HCT116 (cell line): ENCODE data around the gene TUBGCP5. TPM values are rescaled to one million over a fixed set of nuclear protein-coding genes. Genes with fewer than 3 reads are reported as not detected.

Source experiments
- ATAC-seq: fragments of 200-7000 bp; cut with Tn5 transposase; 2 replicates; pipeline ENCODE4 v1.9.1; 2020; ENCODE audit warnings: mild to moderate bottlenecking, moderate library complexity
- BruUV-seq: library from RNA; stranded (reverse); fragments of 400-500 nt; replicated peaks from 2 replicates; lab custom pipeline; 2021; lab: Mats Ljungman, UMichigan
- CTCF ChIA-PET: fragments of 300-600 bp; sonication (Branson Sonifier 250); formaldehyde crosslinking; loops from one replicate; lab custom pipeline; 2021; ENCODE audit warnings: antibody characterized with exemption; lab: Charles Lee
- POLR2A ChIA-PET: fragments of 300-600, 350-600 bp; sonication (Branson Sonifier 250); formaldehyde crosslinking; loops from one replicate; lab custom pipeline; 2021; ENCODE audit warnings: antibody characterized with exemption; lab: Charles Lee
- RAD21 ChIA-PET, 2 experiments: fragments of 300-600 bp; sonication (Branson Sonifier 250); formaldehyde crosslinking; loops; one replicate each; lab custom pipeline; 2023; ENCODE audit warnings: low total read pairs in 2 of 2; ENCODE audit not compliant: uncharacterized antibody in 2 of 2, unreplicated experiment in 2 of 2, low non-redundant PET in 1 of 2; lab: Charles Lee
- DNase-seq: peaks from one replicate; pipeline ENCODE4 v3.0.0-alpha.2; 2010; ENCODE audit warnings: low read depth, low spot score
- H2AFZ ChIP-seq: fragments of 200-600 bp; shearing (Covaris generic), sonication (generic); 2 replicates; pipeline ENCODE4 v1.6.1; 2017; ENCODE audit warnings: low read depth, mixed run types, mixed read lengths, antibody characterized with exemption, low read length; ENCODE audit not compliant: poor library complexity, severe bottlenecking
- H3K27ac ChIP-seq: 2 replicates; pipeline ENCODE4 v1.5.1; 2012; ENCODE audit warnings: low read depth, low read length
- H3K27me3 ChIP-seq: fragments of 200-600 bp; sonication (generic); 2 replicates; pipeline ENCODE4 v1.6.1; 2016; ENCODE audit warnings: mixed run types, low read length, mixed read lengths; ENCODE audit not compliant: insufficient read depth
- H3K36me3 ChIP-seq, 2 experiments: fragments of 200-500 bp in 1 of 2; fragments of 200-600 bp in 1 of 2; sonication (Bioruptor generic) in 1 of 2; sonication (generic) in 1 of 2; 2 replicates each; pipeline versions ENCODE4 v1.5.1 to v1.6.1; 2014 to 2016; ENCODE audit warnings: low read length in 2 of 2, inconsistent platforms in 1 of 2, mixed read lengths in 1 of 2, mixed run types in 1 of 2; ENCODE audit not compliant: insufficient read depth in 2 of 2, control insufficient read depth in 1 of 2
- H3K4me1 ChIP-seq, 2 experiments: fragments of 200-600 bp in 1 of 2; sonication (generic) in 1 of 2; 2 replicates each; pipeline versions ENCODE4 v1.5.1 to v1.6.1; 2012 to 2017; ENCODE audit warnings: low read length in 2 of 2, inconsistent platforms in 1 of 2, mild to moderate bottlenecking in 1 of 2, mixed read lengths in 1 of 2, mixed run types in 1 of 2, moderate library complexity in 1 of 2; ENCODE audit not compliant: insufficient read depth in 2 of 2, control insufficient read depth in 1 of 2
- H3K4me2 ChIP-seq: fragments of 200-600 bp; sonication (generic); 2 replicates; pipeline ENCODE4 v1.6.1; 2017; ENCODE audit warnings: mixed run types, low read length, mixed read lengths
- H3K4me3 ChIP-seq, 2 experiments: fragments of 200-600 bp in 1 of 2; sonication (generic) in 1 of 2; replicated peaks in 1 of 2; 2 replicates each; pipeline ENCODE4 v1.5.1; 2011 to 2016; ENCODE audit warnings: low read length in 2 of 2, control low read depth in 1 of 2, low read depth in 1 of 2, mild to moderate bottlenecking in 1 of 2, mixed read lengths in 1 of 2, mixed run types in 1 of 2
- H3K79me2 ChIP-seq: fragments of 200-600 bp; sonication (generic); 2 replicates; pipeline ENCODE4 v1.6.1; 2017; ENCODE audit warnings: mild to moderate bottlenecking, mixed run types, low read length, moderate library complexity, mixed read lengths; ENCODE audit not compliant: insufficient read depth
- H3K9ac ChIP-seq: fragments of 200-600 bp; sonication (generic); 2 replicates; pipeline ENCODE4 v1.6.1; 2016; ENCODE audit warnings: low read length, mixed read lengths
- H3K9me2 ChIP-seq: fragments of 200-600 bp; sonication (generic), shearing (Covaris generic); 2 replicates; pipeline ENCODE4 v1.6.1; 2017; ENCODE audit warnings: mixed run types, mild to moderate bottlenecking, moderate library complexity; ENCODE audit not compliant: insufficient read depth
- H3K9me3 ChIP-seq, 2 experiments: fragments of 200-500 bp in 1 of 2; fragments of 200-600 bp in 1 of 2; sonication (Bioruptor generic) in 1 of 2; sonication (generic) in 1 of 2; 2 replicates each; pipeline ENCODE4 v1.6.1; 2014 to 2017; ENCODE audit warnings: low read length in 2 of 2, mixed read lengths in 2 of 2, inconsistent platforms in 1 of 2, low read depth in 1 of 2, mild to moderate bottlenecking in 1 of 2, mixed run types in 1 of 2, moderate library complexity in 1 of 2; ENCODE audit not compliant: control insufficient read depth in 1 of 2, insufficient read depth in 1 of 2
- H4K20me1 ChIP-seq: fragments of 200-600 bp; sonication (generic), shearing (Covaris generic); 2 replicates; pipeline ENCODE4 v1.6.1; 2017; ENCODE audit warnings: mixed run types, mild to moderate bottlenecking, moderate library complexity; ENCODE audit not compliant: insufficient read depth
- ATF3 ChIP-seq: IDR thresholded peaks from 2 replicates; pipeline ENCODE4 v1.6.1; 2012
- SIN3A ChIP-seq: IDR thresholded peaks from 2 replicates; pipeline ENCODE4 v1.6.1; 2012; ENCODE audit warnings: low read depth
- intact Hi-C: fragments of 100-400 bp; cut with micrococcal nuclease; formaldehyde crosslinking; loops from 2 replicates; pipeline ENCODE4 v1.10.0; 2022
- total RNA-seq: library from RNA; stranded (reverse); gene quantifications from one replicate; pipeline ENCODE4 v1.2.1, GENCODE V29; 2021; ENCODE audit not compliant: unreplicated experiment

TUBGCP5 gene
- total RNA-seq, 1 experiment from 2014 or later: 17.9 TPM

- CTCF ChIA-PET: no interaction called here
- BruUV-seq: no TSS peak
- no peak for ATAC-seq
Observed at GRCh38 chr15:23079766-23080165, 40.4 kb upstream of the TUBGCP5 start.

GRCh38 chr15:23075927-23076326 is 36.6 kb upstream of the TUBGCP5 start:
- intact Hi-C loops: no loop called here
- Histone ChIP-seq H3K4me1 (peaks cover 15 to 18% of the 10 kb centered on the region in 2 experiments), H3K79me2 (no peaks in the 10 kb centered on the region), H3K27me3 (peaks cover 25% of the 10 kb centered on the region), H3K9me2 (no peaks in the 10 kb centered on the region), H3K9ac (no peak overlapping the region), H3K4me3 (no peak overlapping the region), H3K36me3 (no peaks in the 10 kb centered on the region), H3K4me2 (no peak overlapping the region), H3K27ac (no peak overlapping the region), H4K20me1 (no peaks in the 10 kb centered on the region), H3K9me3 (no peaks in the 10 kb centered on the region), H2AFZ (no peak overlapping the region)
- no peak for TF ChIP-seq ATF3
- DNase-seq (no peak), ATAC-seq (no peak)
- ChIA-PET RAD21 (no interaction called here), CTCF (interaction anchor here (0.7 kb wide), 1 partner anchor 37 kb away, joined by 3 read pairs; the partner anchor contains the start of gene TUBGCP5), POLR2A (no interaction called here)
- BruUV-seq: no TSS peak

More at GRCh38 chr15:23079766-23080165, 40.4 kb upstream of the TUBGCP5 start:
- Histone ChIP-seq H3K9me2 (no peaks in the 10 kb centered on the region), H3K4me3 (no peak overlapping the region), H3K9ac (no peak overlapping the region), H3K4me2 (no peak overlapping the region), H3K27ac (no peak overlapping the region), H3K36me3 (no peaks in the 10 kb centered on the region), H4K20me1 (no peaks in the 10 kb centered on the region)
- intact Hi-C loops: loop anchor here (2.0 kb wide), 1 partner anchor 41 kb away; the partner anchor contains the start of gene TUBGCP5
- TF ChIP-seq SIN3A: no peak
- TF ChIP-seq, all 23 proteins: peak for 0
- no peaks in the 10 kb centered on the region for H3K4me1 ChIP-seq
- peaks cover 2% of the 10 kb centered on the region for H3K27me3 ChIP-seq
- RAD21 ChIA-PET: no interaction called here
- no peaks in the 10 kb centered on the region for H3K79me2 ChIP-seq
- H3K9me3 ChIP-seq: no peaks in the 10 kb centered on the region
- DNase-seq: no peak
- POLR2A ChIA-PET: no interaction called here
- no peak overlapping the region for H2AFZ ChIP-seq
